Hepatic stellate cell (primary cell): ENCODE results near the gene TYMS.

Source experiments
- DNase-seq: peaks from one replicate; pipeline ENCODE4 v3.0.0; 2011; ENCODE audit warnings: low spot score

TYMS gene

GRCh38 chr18:712401-713134 is 55.1 kb downstream of the TYMS start, which contains the start of gene ENOSF1:
ENOSF1 (minus strand) TSS chr18:712630; CDS start chr18:712587, 43 bp downstream.
- DNase-seq, result peak; percentile 87

GRCh38 chr18:713135-713490 is 55.7 kb downstream of the TYMS start:
- DNase-seq, result no peak

- DNase-seq, result peak; percentile 54
These were observed 58.2 kb downstream of the TYMS start for GRCh38 chr18:715626-716025.

- DNase-seq, result no peak
These were observed 59.5 kb downstream of the TYMS start for GRCh38 chr18:717003-717402.
